C4-2B (cell line): ENCODE results near the gene CD99.

Source experiments
- ZFX ChIP-seq: fragments of 450-650 bp; IDR thresholded peaks from 2 replicates; pipeline ENCODE4 v1.6.1; 2017
- TF ChIP-seq, protein P1 (sequence below): fragments of 450-650 bp; conservative IDR thresholded peaks from 2 replicates; pipeline ENCODE4 v1.5.1; 2017; ENCODE audit warnings: mild to moderate bottlenecking

DNA sequence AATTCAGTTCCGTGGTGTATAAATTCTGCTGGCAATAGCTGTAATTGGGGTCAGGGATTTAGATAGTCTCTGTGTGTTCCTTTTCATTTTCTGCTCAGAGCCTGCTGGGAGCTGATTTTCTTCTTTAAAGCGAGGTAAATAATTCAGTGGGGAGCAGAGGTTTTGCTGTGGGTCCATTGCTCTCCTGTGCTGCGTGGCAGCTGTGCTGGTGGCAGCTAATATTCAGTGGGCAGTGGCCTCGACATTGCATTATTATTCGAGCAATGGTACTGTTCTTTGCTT lies 74.4 kb downstream of the CD99 start:
- TF ChIP-seq, protein P1, sequence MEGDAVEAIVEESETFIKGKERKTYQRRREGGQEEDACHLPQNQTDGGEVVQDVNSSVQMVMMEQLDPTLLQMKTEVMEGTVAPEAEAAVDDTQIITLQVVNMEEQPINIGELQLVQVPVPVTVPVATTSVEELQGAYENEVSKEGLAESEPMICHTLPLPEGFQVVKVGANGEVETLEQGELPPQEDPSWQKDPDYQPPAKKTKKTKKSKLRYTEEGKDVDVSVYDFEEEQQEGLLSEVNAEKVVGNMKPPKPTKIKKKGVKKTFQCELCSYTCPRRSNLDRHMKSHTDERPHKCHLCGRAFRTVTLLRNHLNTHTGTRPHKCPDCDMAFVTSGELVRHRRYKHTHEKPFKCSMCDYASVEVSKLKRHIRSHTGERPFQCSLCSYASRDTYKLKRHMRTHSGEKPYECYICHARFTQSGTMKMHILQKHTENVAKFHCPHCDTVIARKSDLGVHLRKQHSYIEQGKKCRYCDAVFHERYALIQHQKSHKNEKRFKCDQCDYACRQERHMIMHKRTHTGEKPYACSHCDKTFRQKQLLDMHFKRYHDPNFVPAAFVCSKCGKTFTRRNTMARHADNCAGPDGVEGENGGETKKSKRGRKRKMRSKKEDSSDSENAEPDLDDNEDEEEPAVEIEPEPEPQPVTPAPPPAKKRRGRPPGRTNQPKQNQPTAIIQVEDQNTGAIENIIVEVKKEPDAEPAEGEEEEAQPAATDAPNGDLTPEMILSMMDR, result no peak
- no peak for TF ChIP-seq ZFX
